Muscle of leg (tissue), 11 donors: ENCODE data around the gene PARD3. TPM values are rescaled to one million over a fixed set of nuclear protein-coding genes. Genes with fewer than 3 reads are reported as not detected.

Experiments used
- DNase-seq: peaks from one replicate; pipeline ENCODE4 v3.0.0; 2013
- H3K27ac ChIP-seq: one replicate; pipeline ENCODE4 v1.5.1; 2013; ENCODE audit warnings: mild to moderate bottlenecking, low read length, control low read depth
- H3K27me3 ChIP-seq: one replicate; pipeline ENCODE4 v1.6.1; 2013; ENCODE audit warnings: low read length; ENCODE audit not compliant: control insufficient read depth, insufficient read depth
- H3K36me3 ChIP-seq: one replicate; pipeline ENCODE4 v1.6.1; 2013; ENCODE audit warnings: low read length; ENCODE audit not compliant: control insufficient read depth, insufficient read depth
- H3K4me1 ChIP-seq: one replicate; pipeline ENCODE4 v1.6.1; 2013; ENCODE audit warnings: low read length; ENCODE audit not compliant: control insufficient read depth, insufficient read depth
- H3K4me3 ChIP-seq: one replicate; pipeline ENCODE4 v1.5.1; 2013; ENCODE audit warnings: low read length, control low read depth
- H3K9me3 ChIP-seq: replicated peaks from 2 replicates; pipeline ENCODE4 v1.6.1; 2013; ENCODE audit warnings: low read depth, low read length; ENCODE audit not compliant: control insufficient read depth
- WGBS: methylation state at CpG from one replicate; pipeline ENCODE4 v1.1.5; 2013; ENCODE audit warnings: missing lambda C conversion rate; ENCODE audit not compliant: insufficient coverage; 5-methylcytosine and 5-hydroxymethylcytosine counted together
- polyA plus RNA-seq, 8 donors: library from polyadenylated mRNA; unstranded; fragments of 120-200 nt; gene quantifications; one replicate each; pipeline versions ENCODE4 v1.2.1 to v1.2.3, GENCODE V29; 2013; ENCODE audit warnings: inconsistent platforms in 1 of 8, low replicate concordance in 1 of 8; ENCODE audit not compliant: insufficient read length in 8 of 8, insufficient read depth in 1 of 8
- total RNA-seq: library from RNA; stranded (reverse); fragments of 120-200 nt; gene quantifications from one replicate; pipeline ENCODE4 v1.2.4, GENCODE V29; 2013

Gene PARD3
- total and polyA plus RNA-seq, 9 donors, result 32.4 to 59.0 (median 41.9) TPM

- no peaks in the 10 kb centered on the region for H3K36me3 ChIP-seq
- no peak overlapping the region for H3K4me3 ChIP-seq
- peak overlapping the region; percentile 86 for H3K27ac ChIP-seq
- peaks cover 7% of the 10 kb centered on the region for H3K4me1 ChIP-seq
- DNase-seq, result peak; percentile 20
- no peaks in the 10 kb centered on the region for H3K27me3 ChIP-seq
- H3K9me3 ChIP-seq, result peaks cover 6% of the 10 kb centered on the region
- 58% methylated on average over 2 of the region's 3 CpGs for WGBS
Observed at GRCh38 chr10:34526186-34526585, 288.9 kb downstream of the PARD3 start.

DNA sequence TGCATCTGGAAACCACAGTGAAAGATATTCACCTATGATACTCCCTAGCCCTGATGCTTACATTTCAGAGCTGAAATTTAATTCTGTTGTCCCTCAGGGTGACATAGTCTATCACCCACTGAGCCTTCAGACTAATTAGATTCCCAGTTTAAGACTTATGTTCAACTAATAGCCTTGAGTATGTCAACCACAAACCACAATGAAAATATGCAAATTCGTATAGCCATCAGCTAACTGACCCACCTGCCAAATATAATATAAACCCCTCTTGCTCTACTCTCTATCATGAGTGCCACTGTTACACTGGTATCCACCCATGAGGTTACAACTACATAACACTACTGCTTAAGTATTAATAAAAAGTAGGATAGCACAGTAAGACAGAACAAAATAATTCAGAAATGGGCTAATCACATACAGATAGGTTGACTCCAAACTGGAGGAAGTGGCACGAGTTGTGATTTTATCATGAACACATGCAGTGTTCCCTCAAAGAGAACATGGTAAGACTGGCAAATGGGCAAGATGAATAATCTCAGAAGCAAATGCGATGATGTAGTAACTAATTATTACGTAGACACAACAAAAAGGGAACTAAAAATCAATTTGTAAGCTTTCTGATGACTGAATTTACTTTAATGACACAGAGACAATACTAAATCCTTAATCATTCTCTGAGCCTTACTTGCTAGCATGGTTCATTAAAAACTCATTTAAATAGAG lies 290.6 kb downstream of the PARD3 start:
- no peaks in the 10 kb centered on the region for H3K27me3 ChIP-seq
- no peaks in the 10 kb centered on the region for H3K9me3 ChIP-seq
- peaks cover 7% of the 10 kb centered on the region for H3K4me1 ChIP-seq
- H3K27ac ChIP-seq, result no peak overlapping the region
- WGBS, result 100% methylated on average over 1 of the region's 4 CpGs
- no peak for DNase-seq
- H3K36me3 ChIP-seq, result no peaks in the 10 kb centered on the region
- no peak overlapping the region for H3K4me3 ChIP-seq

- WGBS, result no CpG with 5 or more reads among the region's 3 CpGs
- H3K27me3 ChIP-seq, result no peaks in the 10 kb centered on the region
- peaks cover 7% of the 10 kb centered on the region for H3K4me1 ChIP-seq
- DNase-seq, result no peak
- H3K4me3 ChIP-seq, result no peak overlapping the region
- no peak overlapping the region for H3K27ac ChIP-seq
- no peaks in the 10 kb centered on the region for H3K9me3 ChIP-seq
- H3K36me3 ChIP-seq, result no peaks in the 10 kb centered on the region
Observed at GRCh38 chr10:34523017-34523767, 291.9 kb downstream of the PARD3 start.

DNA sequence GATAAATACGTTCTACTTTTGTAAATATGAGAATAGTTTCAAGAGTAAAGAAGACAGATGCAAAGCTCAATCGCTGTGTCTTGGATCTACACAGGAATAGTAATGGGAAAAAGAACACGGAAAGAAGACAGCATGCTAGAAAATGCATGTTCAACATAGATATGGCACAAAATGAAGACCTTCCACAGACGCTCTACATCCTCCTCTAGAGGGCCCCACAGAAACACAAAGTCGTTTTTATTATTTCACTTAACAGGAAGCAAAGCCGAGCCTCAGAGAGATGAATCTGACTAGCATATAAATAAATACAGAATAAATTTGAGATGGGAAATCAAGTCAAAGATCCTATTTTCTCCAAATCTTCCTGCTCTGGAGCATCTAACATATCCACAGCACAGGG lies 292.6 kb downstream of the PARD3 start:
- Histone ChIP-seq H3K4me3 (no peak overlapping the region), H3K4me1 (peaks cover 7% of the 10 kb centered on the region), H3K9me3 (no peaks in the 10 kb centered on the region), H3K27ac (no peak overlapping the region), H3K36me3 (no peaks in the 10 kb centered on the region), H3K27me3 (no peaks in the 10 kb centered on the region)
- peak; percentile 53 for DNase-seq
- WGBS, result no CpG with 5 or more reads among the region's 6 CpGs

DNA sequence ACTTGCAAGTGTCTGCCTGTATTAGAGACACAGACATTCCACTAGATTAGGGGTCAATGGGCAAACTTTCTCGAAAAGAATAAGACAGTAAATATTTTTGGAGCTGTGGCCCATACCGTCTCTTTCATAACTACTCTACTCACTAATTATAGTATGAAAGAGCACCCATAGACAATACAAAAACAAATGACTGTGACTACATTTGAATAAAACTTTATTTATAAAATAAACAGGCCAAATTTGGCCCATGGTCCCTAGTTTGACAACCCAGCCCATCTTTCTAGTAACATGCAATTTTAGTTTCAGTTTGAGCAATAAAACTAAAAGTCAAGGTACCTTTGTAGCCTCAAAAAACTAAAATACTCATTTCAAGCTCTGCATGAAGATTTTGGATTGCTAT lies 294.6 kb downstream of the PARD3 start:
- no peak for DNase-seq
- Histone ChIP-seq H3K4me3 (no peak overlapping the region), H3K27me3 (no peaks in the 10 kb centered on the region), H3K36me3 (no peaks in the 10 kb centered on the region), H3K9me3 (no peaks in the 10 kb centered on the region), H3K4me1 (no peaks in the 10 kb centered on the region), H3K27ac (no peak overlapping the region)
- WGBS, result no CpG with 5 or more reads among the region's 2 CpGs

- no CpG with 5 or more reads among the region's 7 CpGs for WGBS
- Histone ChIP-seq H3K27ac (no peak overlapping the region), H3K4me3 (no peak overlapping the region)
Observed at GRCh38 chr10:34520084-34520483, 295.0 kb downstream of the PARD3 start.

DNA sequence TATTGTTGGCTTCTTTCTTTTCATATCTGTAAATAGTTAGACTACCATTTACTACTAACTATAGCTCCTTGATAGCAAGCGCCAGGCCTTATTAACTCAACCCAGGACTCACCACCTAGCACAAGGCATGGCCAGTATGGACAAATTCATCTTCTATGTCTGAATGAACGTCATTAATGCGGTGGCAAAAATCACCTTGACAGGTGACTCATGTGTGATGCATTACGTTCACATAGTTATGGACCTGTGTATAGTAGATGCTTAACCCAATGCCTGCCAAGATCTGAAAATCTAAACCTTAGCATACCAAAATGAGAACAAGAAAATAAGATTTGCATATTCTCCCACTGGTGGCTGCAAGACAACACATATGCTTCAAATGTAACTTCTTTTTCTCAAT lies 300.8 kb downstream of the PARD3 start:
- no peaks in the 10 kb centered on the region for H3K9me3 ChIP-seq
- H3K36me3 ChIP-seq, result no peaks in the 10 kb centered on the region
- H3K4me1 ChIP-seq, result no peaks in the 10 kb centered on the region
- no peak overlapping the region for H3K4me3 ChIP-seq
- DNase-seq, result no peak
- 100% methylated on average over 1 of the region's 4 CpGs for WGBS
- H3K27me3 ChIP-seq, result no peaks in the 10 kb centered on the region
- H3K27ac ChIP-seq, result no peak overlapping the region

More at GRCh38 chr10:34520084-34520483, 295.0 kb downstream of the PARD3 start:
- Histone ChIP-seq H3K27me3 (no peaks in the 10 kb centered on the region), H3K36me3 (no peaks in the 10 kb centered on the region), H3K4me1 (no peaks in the 10 kb centered on the region), H3K9me3 (no peaks in the 10 kb centered on the region)
- DNase-seq, result no peak

GRCh38 chr10:34513636-34514035 lies 301.5 kb downstream of the PARD3 start:
- no CpG with 5 or more reads among the region's 2 CpGs for WGBS
- Histone ChIP-seq H3K4me3 (no peak overlapping the region), H3K27ac (no peak overlapping the region), H3K27me3 (no peaks in the 10 kb centered on the region), H3K36me3 (no peaks in the 10 kb centered on the region), H3K4me1 (no peaks in the 10 kb centered on the region), H3K9me3 (no peaks in the 10 kb centered on the region)
- no peak for DNase-seq

GRCh38 chr10:34507217-34507616 lies 307.9 kb downstream of the PARD3 start:
- no peak for DNase-seq
- WGBS, result no CpG with 5 or more reads among the region's 3 CpGs
- Histone ChIP-seq H3K27ac (no peak overlapping the region), H3K4me1 (no peaks in the 10 kb centered on the region), H3K36me3 (no peaks in the 10 kb centered on the region), H3K4me3 (no peak overlapping the region), H3K9me3 (no peaks in the 10 kb centered on the region), H3K27me3 (no peaks in the 10 kb centered on the region)

DNA sequence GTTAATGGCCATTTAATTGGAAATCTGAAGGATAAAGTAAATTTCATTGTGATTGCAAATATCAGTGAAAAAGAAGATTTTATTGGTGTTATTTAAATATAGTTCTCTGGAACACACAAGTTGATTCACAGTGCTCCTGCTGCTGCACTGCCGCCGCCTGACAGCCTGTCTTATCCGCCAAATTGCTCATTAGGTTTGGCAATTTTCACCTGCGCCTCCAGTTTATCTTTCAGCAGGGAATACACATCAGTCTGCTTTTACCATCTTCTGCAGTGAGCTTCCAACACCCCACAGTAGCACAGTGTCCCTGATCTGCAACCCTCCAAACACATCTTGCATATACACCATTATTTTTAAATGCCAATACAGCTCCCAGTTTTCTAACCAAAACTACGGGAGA lies 308.3 kb downstream of the PARD3 start:
- no peaks in the 10 kb centered on the region for H3K27me3 ChIP-seq
- no peak for DNase-seq
- 90% methylated on average over 4 of the region's 5 CpGs for WGBS
- H3K36me3 ChIP-seq, result no peaks in the 10 kb centered on the region
- H3K27ac ChIP-seq, result no peak overlapping the region
- H3K4me1 ChIP-seq, result no peaks in the 10 kb centered on the region
- no peaks in the 10 kb centered on the region for H3K9me3 ChIP-seq
- H3K4me3 ChIP-seq, result no peak overlapping the region
